KOPT-K1 (cell line): Measurements from ENCODE around the gene MYO15A.
A peak's percentile ranks its signal among the peaks of the same experiment; 100 is the strongest.
"Not testable (repeated sequence)": the region's sequence is repeated elsewhere in the genome, so short reads cannot be mapped to it uniquely, and the experiment has no call there.

Experiments used
- H3K27ac ChIP-seq: fragments of 200-600 bp; sonication (generic); 2 replicates; pipeline ENCODE4 v1.5.1; 2016; ENCODE audit warnings: antibody characterized with exemption, mild to moderate bottlenecking, low read depth, low read length; ENCODE audit not compliant: poor library complexity, severe bottlenecking
- H3K36me3 ChIP-seq: fragments of 200-600 bp; sonication (generic); 2 replicates; pipeline ENCODE4 v1.5.1; 2017; ENCODE audit warnings: antibody characterized with exemption, mild to moderate bottlenecking, low read length, moderate library complexity; ENCODE audit not compliant: insufficient read depth
- H3K9me3 ChIP-seq: fragments of 200-600 bp; sonication (generic); 2 replicates; pipeline ENCODE4 v1.5.1; 2017; ENCODE audit warnings: antibody characterized with exemption, low read length, mild to moderate bottlenecking; ENCODE audit not compliant: insufficient read depth, poor library complexity, severe bottlenecking

Gene MYO15A

GRCh38 chr17:18216906-18217305 is 108.3 kb downstream of the MYO15A start:
- not testable (repeated sequence) for H3K36me3 ChIP-seq, H3K9me3 ChIP-seq, H3K27ac ChIP-seq

GRCh38 chr17:18217412-18218015 is 109.0 kb downstream of the MYO15A start:
- Histone ChIP-seq H3K27ac (no peak overlapping the region), H3K9me3 (no peaks in the 10 kb centered on the region), H3K36me3 (no peaks in the 10 kb centered on the region)

GRCh38 chr17:18218756-18219415 is 110.3 kb downstream of the MYO15A start:
- H3K27ac ChIP-seq: no peak overlapping the region
- H3K36me3 ChIP-seq: no peaks in the 10 kb centered on the region
- no peaks in the 10 kb centered on the region for H3K9me3 ChIP-seq

GRCh38 chr17:18224053-18224386 is 115.5 kb downstream of the MYO15A start:
- Histone ChIP-seq H3K9me3 (no peaks in the 10 kb centered on the region), H3K36me3 (no peaks in the 10 kb centered on the region), H3K27ac (no peak overlapping the region)

- Histone ChIP-seq H3K36me3 (no peaks in the 10 kb centered on the region), H3K9me3 (no peaks in the 10 kb centered on the region), H3K27ac (no peak overlapping the region)
Measured at GRCh38 chr17:18224387-18225120, 116.0 kb downstream of the MYO15A start.

GRCh38 chr17:18225121-18225641 is 116.6 kb downstream of the MYO15A start, which contains the start of gene LLGL1:
TSS of gene LLGL1 (plus strand) at chr17:18225635. CDS start at chr17:18225683, 48 bp downstream.
- Histone ChIP-seq H3K9me3 (no peaks in the 10 kb centered on the region), H3K36me3 (no peaks in the 10 kb centered on the region), H3K27ac (peak within 1 kb of the TSS; percentile 51)

GRCh38 chr17:18225642-18226283 is 117.2 kb downstream of the MYO15A start:
- Histone ChIP-seq H3K9me3 (no peaks in the 10 kb centered on the region), H3K27ac (peak overlapping the region; percentile 51), H3K36me3 (no peaks in the 10 kb centered on the region)

- Histone ChIP-seq H3K27ac (peak overlapping the region; percentile 51), H3K36me3 (no peaks in the 10 kb centered on the region), H3K9me3 (no peaks in the 10 kb centered on the region)
Measured at GRCh38 chr17:18226284-18226945, 117.9 kb downstream of the MYO15A start.

- no peak overlapping the region for H3K27ac ChIP-seq
- no peaks in the 10 kb centered on the region; the same call in 1 of the 2 replicates for H3K36me3 ChIP-seq
- H3K9me3 ChIP-seq: no peaks in the 10 kb centered on the region
Measured at GRCh38 chr17:18227635-18228034, 119.1 kb downstream of the MYO15A start.

- Histone ChIP-seq H3K27ac (no peak overlapping the region), H3K36me3 (no peaks in the 10 kb centered on the region; the same call in 1 of the 2 replicates), H3K9me3 (no peaks in the 10 kb centered on the region)
Measured at GRCh38 chr17:18228176-18228682, 119.7 kb downstream of the MYO15A start.

GRCh38 chr17:18229254-18229653 is 120.7 kb downstream of the MYO15A start:
- H3K9me3 ChIP-seq: no peaks in the 10 kb centered on the region

More at GRCh38 chr17:18229254-18229653, 120.7 kb downstream of the MYO15A start:
- Histone ChIP-seq H3K27ac (no peak overlapping the region), H3K36me3 (peaks cover 10% of the 10 kb centered on the region; the same call in 1 of the 2 replicates)
